HG03520 (cell line): ENCODE data around the gene PPP1R16B.

Experiments
- ATAC-seq: cut with Tn5 transposase; IDR thresholded peaks from one replicate; pipeline ENCODE4 v1.9.1; 2021; ENCODE audit warnings: mild to moderate bottlenecking, moderate library complexity; ENCODE audit not compliant: unreplicated experiment

Gene PPP1R16B

GRCh38 chr20:38825901-38826625, 20.6 kb downstream of the PPP1R16B start:
- no peak for ATAC-seq

DNA sequence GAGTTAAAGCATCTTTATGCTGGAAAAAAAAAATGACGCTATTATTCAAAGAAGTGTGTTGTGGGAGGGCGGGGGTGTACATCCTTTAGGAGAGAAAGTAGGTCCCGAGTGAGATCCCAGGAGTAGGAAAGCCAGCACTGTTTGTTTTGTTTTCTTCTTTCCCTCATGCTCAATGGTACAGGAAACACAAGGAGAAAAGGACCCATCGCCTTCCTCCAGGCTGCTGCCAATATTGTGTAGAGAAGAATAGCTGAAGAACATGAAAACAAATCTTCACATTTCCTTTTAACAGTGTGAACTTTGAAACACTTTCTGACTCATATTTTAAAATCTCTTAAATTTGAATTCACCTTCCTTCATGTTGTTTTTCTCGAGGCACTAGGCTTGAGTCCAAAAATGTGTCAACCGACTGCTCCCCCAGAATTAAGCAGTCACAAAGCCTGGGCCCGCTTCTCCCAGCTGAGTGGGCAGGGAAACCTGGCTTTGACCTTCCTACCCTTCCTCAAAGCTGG, 22.3 kb downstream of the PPP1R16B start:
- no peak for ATAC-seq

GRCh38 chr20:38828514-38829295, 23.2 kb downstream of the PPP1R16B start:
- ATAC-seq = no peak

DNA sequence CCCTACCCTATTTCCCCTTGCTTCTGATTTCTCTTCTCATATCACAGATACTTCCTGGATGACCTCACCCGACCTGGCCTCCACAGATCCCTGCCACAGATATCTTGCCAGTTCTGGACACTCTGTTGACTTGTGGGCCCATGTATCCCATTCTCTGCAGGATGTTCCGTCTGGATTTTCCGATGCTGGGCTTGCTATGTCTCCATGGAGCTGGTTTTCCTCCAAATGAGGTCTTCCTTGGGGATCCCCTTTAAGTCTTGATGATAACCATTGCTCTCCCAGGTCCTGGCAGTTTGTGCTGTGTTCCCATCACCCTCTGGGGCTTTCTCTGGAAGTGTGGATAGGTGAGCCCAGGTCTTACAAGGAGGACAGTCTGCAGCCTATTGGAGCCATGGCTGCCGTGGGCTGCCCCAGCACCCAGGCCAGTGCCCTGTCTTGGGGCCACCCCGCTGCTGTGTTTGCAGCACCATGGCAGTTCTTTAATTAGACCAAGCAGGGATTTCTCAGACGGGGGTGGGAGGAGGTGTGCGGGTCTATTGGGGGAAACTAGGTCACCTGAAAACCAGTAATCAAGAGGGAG, 23.9 kb downstream of the PPP1R16B start:
- no peak for ATAC-seq

- ATAC-seq = no peak
Measured at GRCh38 chr20:38830356-38830755, 24.9 kb downstream of the PPP1R16B start.

- ATAC-seq = no peak
Measured at GRCh38 chr20:38831049-38831691, 25.7 kb downstream of the PPP1R16B start.

GRCh38 chr20:38831995-38832620, 26.6 kb downstream of the PPP1R16B start:
- no peak for ATAC-seq

- no peak for ATAC-seq
Measured at GRCh38 chr20:38833154-38833856, 27.8 kb downstream of the PPP1R16B start.

GRCh38 chr20:38833857-38834164, 28.3 kb downstream of the PPP1R16B start:
- no peak for ATAC-seq

DNA sequence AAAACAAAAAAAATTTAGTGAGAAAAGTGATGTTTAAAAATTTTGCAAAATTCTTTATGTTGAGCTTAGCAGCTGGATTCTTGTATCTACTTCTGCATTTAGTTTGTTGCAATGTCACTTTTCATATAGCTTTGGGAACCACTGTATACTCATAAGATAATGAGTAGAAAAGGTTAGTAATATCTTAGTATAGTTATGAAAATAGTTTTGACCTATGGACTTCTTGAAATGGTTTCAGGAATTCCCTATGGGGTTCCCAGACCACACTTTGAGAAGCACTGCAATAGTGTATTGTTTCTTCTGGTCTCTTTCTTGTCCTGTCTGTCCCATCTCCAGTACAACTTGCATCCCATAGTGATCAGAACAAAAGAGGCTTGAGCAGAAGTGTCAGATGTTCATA, 29.4 kb downstream of the PPP1R16B start:
- ATAC-seq = no peak

DNA sequence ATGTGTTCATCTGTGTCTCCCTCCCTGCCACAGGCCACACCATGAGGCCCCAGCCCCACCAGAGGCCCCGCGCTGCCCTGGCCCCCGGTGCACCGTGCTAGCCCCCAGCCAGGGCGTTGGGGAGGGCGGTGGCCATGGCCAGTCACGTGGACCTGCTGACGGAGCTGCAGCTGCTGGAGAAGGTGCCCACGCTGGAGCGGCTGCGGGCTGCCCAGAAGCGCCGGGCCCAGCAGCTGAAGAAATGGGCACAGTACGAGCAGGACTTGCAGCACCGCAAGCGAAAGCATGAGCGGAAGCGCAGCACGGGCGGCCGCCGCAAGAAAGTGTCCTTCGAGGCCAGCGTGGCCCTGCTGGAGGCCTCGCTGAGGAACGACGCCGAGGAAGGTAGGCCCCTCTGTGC, 30.3 kb downstream of the PPP1R16B start:
- ATAC-seq = no peak

GRCh38 chr20:38836991-38837390, 31.5 kb downstream of the PPP1R16B start:
- ATAC-seq = no peak

DNA sequence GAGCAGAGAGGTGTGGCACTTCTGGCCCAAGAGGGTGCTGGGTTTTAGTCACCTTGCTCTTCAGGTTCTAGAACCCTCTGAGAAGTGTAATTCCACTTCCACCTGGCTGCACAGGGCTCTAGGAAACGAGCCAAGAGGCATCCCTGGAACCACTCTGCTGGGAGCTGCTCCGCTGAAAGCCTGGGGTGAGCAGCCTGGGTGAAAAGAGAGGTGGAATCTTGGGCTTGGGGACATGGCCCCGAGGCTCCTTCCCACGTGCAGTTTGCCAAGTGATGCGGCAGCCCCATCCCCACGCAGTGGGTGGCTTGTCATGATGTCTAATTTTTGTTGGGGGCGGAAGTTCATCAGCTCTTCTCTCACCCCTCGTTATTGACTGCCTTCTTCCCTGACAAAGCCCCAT, 32.8 kb downstream of the PPP1R16B start:
- ATAC-seq = no peak

GRCh38 chr20:38839563-38839962, 34.1 kb downstream of the PPP1R16B start:
- no peak for ATAC-seq

DNA sequence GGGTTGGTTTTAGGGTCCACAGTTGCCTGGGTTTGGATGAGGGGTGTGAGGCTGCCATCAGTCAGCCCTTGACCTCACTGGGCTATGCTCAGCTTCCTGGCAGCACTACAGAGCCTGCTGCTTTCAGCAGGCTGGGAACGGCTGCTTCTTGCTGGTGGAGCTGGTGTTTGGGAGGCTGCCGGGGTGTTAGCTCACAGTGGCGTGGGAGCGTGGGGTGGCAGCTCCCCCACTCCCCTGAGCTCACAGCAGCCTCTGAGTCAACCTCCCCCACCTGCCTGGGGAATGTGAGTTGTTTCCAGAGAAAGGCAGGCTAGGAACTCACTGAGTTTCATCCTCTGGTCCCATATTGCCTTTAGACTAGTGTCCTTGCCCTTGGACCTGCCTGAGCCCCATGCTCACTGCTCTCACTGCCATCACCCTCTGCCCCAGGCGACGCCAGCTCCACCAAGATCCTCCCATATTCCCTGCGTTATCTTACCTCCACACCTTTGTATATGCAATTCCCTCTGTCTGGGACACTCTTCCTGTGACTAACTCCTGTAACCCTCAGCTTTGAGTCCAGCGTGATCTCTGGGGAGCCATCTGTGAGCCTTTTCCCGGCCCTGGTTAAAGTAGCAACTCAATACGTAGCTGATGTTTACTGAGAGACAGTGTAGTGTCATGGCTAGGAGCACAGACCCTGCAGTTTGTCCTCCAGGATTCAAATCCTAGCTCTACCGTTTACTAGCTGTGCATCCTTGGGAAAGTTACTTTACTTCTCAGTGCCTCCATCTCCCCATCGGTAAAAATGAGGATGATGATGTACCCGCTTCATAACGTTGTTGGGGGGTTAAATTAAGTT, 34.8 kb downstream of the PPP1R16B start:
- no peak for ATAC-seq

- ATAC-seq = no peak
Measured at GRCh38 chr20:38840894-38841470, 35.5 kb downstream of the PPP1R16B start.

GRCh38 chr20:38841570-38841969, 36.1 kb downstream of the PPP1R16B start:
- ATAC-seq = no peak

DNA sequence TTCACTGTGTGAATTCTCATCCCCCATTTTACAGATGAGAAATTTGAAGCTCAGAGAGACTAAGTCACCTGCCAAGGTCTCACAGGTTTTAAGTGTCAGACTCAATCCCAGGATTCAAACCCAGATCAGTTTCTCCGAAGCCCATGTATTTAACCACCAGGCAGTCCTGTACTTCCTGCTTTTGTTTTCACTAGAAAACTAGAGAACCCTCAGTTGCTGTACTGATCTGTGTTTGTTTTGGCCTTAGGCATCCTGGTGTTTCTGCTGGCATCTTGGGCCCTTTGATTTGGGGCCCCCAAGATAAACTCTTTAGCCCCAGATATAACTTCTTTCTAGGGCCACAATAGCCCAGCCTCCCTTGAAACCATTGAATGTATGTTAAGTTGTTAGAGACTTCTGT, 36.5 kb downstream of the PPP1R16B start:
- peak; percentile 34 for ATAC-seq

DNA sequence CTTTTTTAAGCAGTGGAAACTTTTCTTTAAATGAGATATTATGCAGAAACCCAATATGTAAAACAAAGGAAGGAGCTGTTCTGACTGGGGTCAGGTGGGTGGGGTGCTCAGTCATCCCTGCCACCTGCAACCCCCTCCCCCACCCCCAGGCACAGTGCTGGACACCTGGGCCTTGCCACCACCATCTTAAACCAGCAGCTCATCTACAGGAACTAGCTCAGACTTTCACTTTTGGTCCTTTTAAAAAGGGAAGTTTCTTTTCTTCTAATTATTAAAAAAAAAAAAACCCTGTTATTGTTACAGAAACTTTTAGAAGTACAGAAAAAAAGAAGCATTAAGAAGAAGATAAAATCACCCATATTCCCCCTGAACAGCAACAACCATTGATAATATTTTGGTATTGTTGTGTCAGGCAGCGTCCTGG, 37.1 kb downstream of the PPP1R16B start:
- peak; percentile 86 for ATAC-seq
